B cell (primary cell): ENCODE results near the gene RTN4.

Source experiments
- EZH2 ChIP-seq: IDR thresholded peaks from 2 replicates; pipeline ENCODE4 v1.6.1; 2012; ENCODE audit warnings: borderline replicate concordance, low read depth, mild to moderate bottlenecking, moderate library complexity, low read length; ENCODE audit not compliant: insufficient read depth, poor library complexity, severe bottlenecking
- TF ChIP-seq, protein P1 (sequence below): fragments of 200-600 bp; IDR thresholded peaks from one replicate; pipeline ENCODE4 v1.8.0; 2022; ENCODE audit warnings: antibody characterized with exemption, mild to moderate bottlenecking

DNA sequence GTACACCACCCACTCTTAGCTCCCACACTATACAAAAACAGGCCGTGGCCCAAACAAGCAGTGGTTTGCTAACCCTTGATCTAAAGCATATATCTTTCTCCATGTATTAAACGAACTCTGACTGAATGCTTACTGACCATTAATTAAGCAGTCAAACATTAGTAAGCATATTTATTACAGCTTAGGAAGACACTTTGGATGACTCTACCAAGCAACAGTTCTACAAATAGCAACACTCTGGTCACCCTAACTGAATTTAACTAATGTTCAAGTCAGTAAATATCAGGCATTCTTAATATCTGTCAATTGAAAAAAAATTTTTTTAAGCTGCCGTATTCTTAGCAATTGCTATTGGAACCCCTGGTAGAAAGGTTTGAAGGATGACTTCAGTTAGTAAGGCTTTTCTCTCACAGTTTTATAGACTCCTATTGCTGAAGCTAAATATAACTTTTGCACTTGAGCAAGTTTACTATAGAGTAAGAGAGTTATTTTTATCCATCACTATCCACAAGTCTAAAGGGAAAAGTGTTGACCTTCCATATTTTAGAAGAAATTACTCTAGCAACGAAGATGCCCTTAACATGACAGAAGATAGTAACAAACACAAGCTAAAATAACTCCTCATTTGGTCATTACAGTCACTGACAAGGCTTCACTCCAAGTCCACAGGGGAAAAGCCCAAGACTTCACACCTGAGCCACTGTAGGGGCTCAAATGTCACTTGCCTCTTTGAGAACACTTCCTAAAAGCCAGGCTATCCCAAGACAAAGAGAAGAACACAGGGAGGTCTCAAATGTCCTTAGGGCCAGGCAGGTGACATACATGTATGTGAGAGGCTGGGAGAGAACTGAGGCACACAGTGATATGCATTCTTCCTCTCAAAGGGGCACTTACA, 74.4 kb downstream of the RTN4 start:
- TF ChIP-seq, protein P1, sequence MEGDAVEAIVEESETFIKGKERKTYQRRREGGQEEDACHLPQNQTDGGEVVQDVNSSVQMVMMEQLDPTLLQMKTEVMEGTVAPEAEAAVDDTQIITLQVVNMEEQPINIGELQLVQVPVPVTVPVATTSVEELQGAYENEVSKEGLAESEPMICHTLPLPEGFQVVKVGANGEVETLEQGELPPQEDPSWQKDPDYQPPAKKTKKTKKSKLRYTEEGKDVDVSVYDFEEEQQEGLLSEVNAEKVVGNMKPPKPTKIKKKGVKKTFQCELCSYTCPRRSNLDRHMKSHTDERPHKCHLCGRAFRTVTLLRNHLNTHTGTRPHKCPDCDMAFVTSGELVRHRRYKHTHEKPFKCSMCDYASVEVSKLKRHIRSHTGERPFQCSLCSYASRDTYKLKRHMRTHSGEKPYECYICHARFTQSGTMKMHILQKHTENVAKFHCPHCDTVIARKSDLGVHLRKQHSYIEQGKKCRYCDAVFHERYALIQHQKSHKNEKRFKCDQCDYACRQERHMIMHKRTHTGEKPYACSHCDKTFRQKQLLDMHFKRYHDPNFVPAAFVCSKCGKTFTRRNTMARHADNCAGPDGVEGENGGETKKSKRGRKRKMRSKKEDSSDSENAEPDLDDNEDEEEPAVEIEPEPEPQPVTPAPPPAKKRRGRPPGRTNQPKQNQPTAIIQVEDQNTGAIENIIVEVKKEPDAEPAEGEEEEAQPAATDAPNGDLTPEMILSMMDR, result no peak
- TF ChIP-seq EZH2, result no peak
